Tibial nerve (tissue), 4 donors: Measurements from ENCODE around the gene PPP6R1.

ENCODE experiments used
- EP300 ChIP-seq, 2 donors: sonication (generic); formaldehyde crosslinking; IDR thresholded peaks; one replicate each; pipeline ENCODE4 v1.6.1; 2017; ENCODE audit warnings: antibody characterized with exemption in 2 of 2, mild to moderate bottlenecking in 1 of 2
- POLR2A ChIP-seq, 2 donors: fragments of 450-650 bp; IDR thresholded peaks; one replicate each; pipeline ENCODE4 v1.6.1; 2017; ENCODE audit warnings: antibody characterized with exemption in 2 of 2, mild to moderate bottlenecking in 2 of 2, moderate library complexity in 2 of 2
- TF ChIP-seq, protein P1 (sequence below), 5 experiments: fragments of 200-600 bp in 3 of 5; fragments of 450-650 bp in 2 of 5; sonication (generic) in 3 of 5; IDR thresholded peaks; one replicate each; pipeline ENCODE4 v1.5.1; 2016 to 2019; ENCODE audit warnings: antibody characterized with exemption in 5 of 5, mild to moderate bottlenecking in 3 of 5, moderate library complexity in 2 of 5

- TF ChIP-seq EP300 (IDR thresholded peaks at IDR 0.05) (no peak), POLR2A (IDR thresholded peaks at IDR 0.05) (no peak)
- TF ChIP-seq, protein P1, sequence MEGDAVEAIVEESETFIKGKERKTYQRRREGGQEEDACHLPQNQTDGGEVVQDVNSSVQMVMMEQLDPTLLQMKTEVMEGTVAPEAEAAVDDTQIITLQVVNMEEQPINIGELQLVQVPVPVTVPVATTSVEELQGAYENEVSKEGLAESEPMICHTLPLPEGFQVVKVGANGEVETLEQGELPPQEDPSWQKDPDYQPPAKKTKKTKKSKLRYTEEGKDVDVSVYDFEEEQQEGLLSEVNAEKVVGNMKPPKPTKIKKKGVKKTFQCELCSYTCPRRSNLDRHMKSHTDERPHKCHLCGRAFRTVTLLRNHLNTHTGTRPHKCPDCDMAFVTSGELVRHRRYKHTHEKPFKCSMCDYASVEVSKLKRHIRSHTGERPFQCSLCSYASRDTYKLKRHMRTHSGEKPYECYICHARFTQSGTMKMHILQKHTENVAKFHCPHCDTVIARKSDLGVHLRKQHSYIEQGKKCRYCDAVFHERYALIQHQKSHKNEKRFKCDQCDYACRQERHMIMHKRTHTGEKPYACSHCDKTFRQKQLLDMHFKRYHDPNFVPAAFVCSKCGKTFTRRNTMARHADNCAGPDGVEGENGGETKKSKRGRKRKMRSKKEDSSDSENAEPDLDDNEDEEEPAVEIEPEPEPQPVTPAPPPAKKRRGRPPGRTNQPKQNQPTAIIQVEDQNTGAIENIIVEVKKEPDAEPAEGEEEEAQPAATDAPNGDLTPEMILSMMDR (IDR thresholded peaks at IDR 0.05) = no peak
These were observed 31.4 kb downstream of the PPP6R1 start for GRCh38 chr19:55227241-55228014.
